Left colon (tissue), 2 donors: Measurements from ENCODE around the gene PTGES2. TPM values are rescaled to one million over a fixed set of nuclear protein-coding genes. Genes with fewer than 3 reads are reported as not detected.

Experiments used
- ATAC-seq: fragments of 200-7000 bp; cut with Tn5 transposase; one replicate; pipeline ENCODE4 v1.9.1; 2020; ENCODE audit warnings: mild to moderate bottlenecking, moderate library complexity
- DNase-seq, 2 donors: peaks; one replicate each; pipeline ENCODE4 v3.0.0-alpha.2; 2020
- intact Hi-C, 2 donors: fragments of 100-400 bp; cut with DNase I in 1 of 2; cut with micrococcal nuclease in 1 of 2; formaldehyde crosslinking; loops; one replicate each; pipeline versions ENCODE4 v1.11.2 to v1.14.0; 2022; cut with DNase I, micrococcal nuclease
- total RNA-seq, 2 donors: library from RNA; stranded (reverse); fragmentation: NEBNext Ultra II Directional; extraction: Animal tissue kit (Norgen Biotek cat#: 25700); gene quantifications; one replicate each; pipeline ENCODE4 v1.2.1, GENCODE V29; 2021
- donor health status: DM: no; HTN: no; CAD: no.
- donor health status: DM: yes; HTN: yes; CAD: no.

Gene PTGES2
- total RNA-seq, 2 donors from 2014 or later: 84.2 to 113 TPM

GRCh38 chr9:128124451-128124850, 3.1 kb downstream of the PTGES2 start:
- intact Hi-C loops: no loop called here
- DNase-seq (no peak), ATAC-seq (no peak)

- no peak for ATAC-seq
- intact Hi-C loops: no loop called here
- peak in 1 of 2 donors; percentile 22 for DNase-seq
Observed at GRCh38 chr9:128123451-128124080, 4.0 kb downstream of the PTGES2 start.

- intact Hi-C loops: no loop called here
- peak in 1 of 2 donors; percentile 23 for DNase-seq
- no peak for ATAC-seq
Observed at GRCh38 chr9:128122809-128123175, 4.7 kb downstream of the PTGES2 start.

- no peak for ATAC-seq
- intact Hi-C loops: no loop called here
Observed at GRCh38 chr9:128121924-128122808, 5.4 kb downstream of the PTGES2 start.

GRCh38 chr9:128121466-128121810, 6.1 kb downstream of the PTGES2 start:
- intact Hi-C loops: no loop called here
- ATAC-seq (no peak), DNase-seq (peak; percentile 1 to 19)

More at GRCh38 chr9:128121924-128122808, 5.4 kb downstream of the PTGES2 start:
- peak; percentile 9 to 24 for DNase-seq

GRCh38 chr9:128120741-128121465, 6.6 kb downstream of the PTGES2 start:
- intact Hi-C loops: no loop called here
- DNase-seq (peak; percentile 2 to 21), ATAC-seq (no peak)

GRCh38 chr9:128120061-128120740, 7.3 kb downstream of the PTGES2 start:
- intact Hi-C loops: no loop called here
- DNase-seq: peak; percentile 9 to 18
- ATAC-seq: no peak

GRCh38 chr9:128118971-128119665, 8.4 kb downstream of the PTGES2 start:
- DNase-seq: peak; percentile 4 to 26
- ATAC-seq: no peak

GRCh38 chr9:128118472-128118857, 9.1 kb downstream of the PTGES2 start:
- intact Hi-C loops: loop anchor here in 1 of 2 donors (10.0 kb wide), 2 partner anchors 84 to 174 kb away; no protein-coding TSS in a partner anchor
- no peak for ATAC-seq
- peak in 1 of 2 donors; percentile 22 for DNase-seq

More at GRCh38 chr9:128118971-128119665, 8.4 kb downstream of the PTGES2 start:
- intact Hi-C loops: loop anchor here in 1 of 2 donors (10.0 kb wide), 2 partner anchors 84 to 174 kb away; no protein-coding TSS in a partner anchor

GRCh38 chr9:128117613-128118471, 9.7 kb downstream of the PTGES2 start:
- peak; percentile 22 for ATAC-seq
- DNase-seq: peak; percentile 87 to 97
- intact Hi-C loops: loop anchor here in 1 of 2 donors (10.0 kb wide), 2 partner anchors 83 to 173 kb away; no protein-coding TSS in a partner anchor

GRCh38 chr9:128116104-128117083, 11.1 kb downstream of the PTGES2 start:
- DNase-seq (peak; percentile 43 to 49), ATAC-seq (peak; percentile 29)
- intact Hi-C loops: loop anchor here in 1 of 2 donors (10.0 kb wide), 2 partner anchors 82 to 172 kb away; no protein-coding TSS in a partner anchor

GRCh38 chr9:128115187-128116103, 12.1 kb downstream of the PTGES2 start:
- intact Hi-C loops: loop anchor here in 1 of 2 donors (10.0 kb wide), 2 partner anchors 81 to 171 kb away; no protein-coding TSS in a partner anchor
- DNase-seq (peak; percentile 91 to 96), ATAC-seq (peak; percentile 79)

- ATAC-seq: peak; percentile 7
- intact Hi-C loops: loop anchor here in 1 of 2 donors (10.0 kb wide), 2 partner anchors 80 to 170 kb away; no protein-coding TSS in a partner anchor
- DNase-seq: peak; percentile 33 to 53
Observed at GRCh38 chr9:128114326-128115186, 13.0 kb downstream of the PTGES2 start.
